K562 (cell line): Measurements from ENCODE around the gene FOXL2NB. TPM values are rescaled to one million over a fixed set of nuclear protein-coding genes. Genes with fewer than 3 reads are reported as not detected.
A peak's percentile ranks its signal among the peaks of the same experiment; 100 is the strongest.

Source experiments
- KHSRP ChIP-seq: fragments of 450-650 bp; IDR thresholded peaks from 2 replicates; pipeline ENCODE4 v1.6.1; 2017
- POLR2G ChIP-seq: fragments of 200-400 bp; formaldehyde crosslinking; IDR thresholded peaks from 2 replicates; pipeline ENCODE4 v1.6.1; 2017; ENCODE audit warnings: low read depth, mild to moderate bottlenecking, antibody characterized with exemption, low read length, moderate library complexity
- RBM14 ChIP-seq: fragments of 200-400 bp; formaldehyde crosslinking; IDR thresholded peaks from 2 replicates; pipeline ENCODE4 v1.6.1; 2018; ENCODE audit warnings: low read depth, mild to moderate bottlenecking, low read length, moderate library complexity, borderline replicate concordance; ENCODE audit not compliant: insufficient read depth
- REST ChIP-seq, 2 experiments: fragments of 450-650 bp; formaldehyde crosslinking in 1 of 2; IDR thresholded peaks; 2 replicates each; pipeline versions ENCODE4 v1.4.0 to v1.6.1; 2014 to 2020; ENCODE audit warnings: mild to moderate bottlenecking in 2 of 2, borderline replicate concordance in 1 of 2, low read depth in 1 of 2
- SP2 ChIP-seq: IDR thresholded peaks from 2 replicates; pipeline ENCODE4 v1.6.1; 2011; ENCODE audit warnings: mild to moderate bottlenecking, low read depth, low read length, moderate library complexity; ENCODE audit not compliant: poor library complexity, severe bottlenecking; ENCODE audit errors: extremely low read depth
- ZKSCAN1 ChIP-seq: fragments of 150-350 bp; IDR thresholded peaks from 2 replicates; pipeline ENCODE4 v1.6.1; 2016; ENCODE audit warnings: low read depth, low read length
- polyA plus RNA-seq, 8 experiments: library from polyadenylated mRNA; depleted of rRNA in 4 of 8; stranded (reverse) in 5 of 8; unstranded in 3 of 8; fragments of >200 nt; fragmentation: Nextera tagmentation in 2 of 8; fragmentation: Illumina TruSeq in 1 of 8; extraction: Ambion mirVana in 2 of 8; extraction: Trizol in 1 of 8; gene quantifications; 2 replicates each; pipeline versions ENCODE4 v1.2.1 to v1.2.3, GENCODE V29; 2011 to 2014; ENCODE audit warnings: inconsistent platforms in 1 of 8, missing spikeins in 1 of 8
- total RNA-seq, 7 experiments: library from RNA; depleted of rRNA in 6 of 7; stranded (reverse); fragments of >200 nt in 6 of 7; fragmentation: Illumina TruSeq in 2 of 7; extraction: Trizol in 2 of 7; gene quantifications; 2 replicates each; pipeline versions ENCODE4 v1.2.1 to v1.2.3, GENCODE V29; 2011 to 2021; ENCODE audit warnings: low replicate concordance in 1 of 7
- TF ChIP-seq, protein P1 (sequence below): fragments of 250-450 bp; sonication (Bioruptor Pico); IDR thresholded peaks from 2 replicates; pipeline ENCODE4 v1.4.0; 2020
- TF ChIP-seq, protein P2 (sequence below), 2 experiments: IDR thresholded peaks; 2 replicates each; pipeline ENCODE4 v1.6.1; 2011; ENCODE audit warnings: borderline replicate concordance in 1 of 2, control low read depth in 1 of 2, low read depth in 1 of 2, low read length in 1 of 2, mild to moderate bottlenecking in 1 of 2, mixed read lengths in 1 of 2, moderate library complexity in 1 of 2; ENCODE audit not compliant: insufficient read depth in 1 of 2, insufficient read length in 1 of 2, poor library complexity in 1 of 2, severe bottlenecking in 1 of 2; ENCODE audit errors: extremely low read depth in 1 of 2

Gene FOXL2NB
- total and polyA plus RNA-seq, 9 of the 15 experiments (the other 6 are each of a cell fraction or from before 2014, with no cell fraction given): 0.71 to 17.4 (median 9.0) TPM

DNA sequence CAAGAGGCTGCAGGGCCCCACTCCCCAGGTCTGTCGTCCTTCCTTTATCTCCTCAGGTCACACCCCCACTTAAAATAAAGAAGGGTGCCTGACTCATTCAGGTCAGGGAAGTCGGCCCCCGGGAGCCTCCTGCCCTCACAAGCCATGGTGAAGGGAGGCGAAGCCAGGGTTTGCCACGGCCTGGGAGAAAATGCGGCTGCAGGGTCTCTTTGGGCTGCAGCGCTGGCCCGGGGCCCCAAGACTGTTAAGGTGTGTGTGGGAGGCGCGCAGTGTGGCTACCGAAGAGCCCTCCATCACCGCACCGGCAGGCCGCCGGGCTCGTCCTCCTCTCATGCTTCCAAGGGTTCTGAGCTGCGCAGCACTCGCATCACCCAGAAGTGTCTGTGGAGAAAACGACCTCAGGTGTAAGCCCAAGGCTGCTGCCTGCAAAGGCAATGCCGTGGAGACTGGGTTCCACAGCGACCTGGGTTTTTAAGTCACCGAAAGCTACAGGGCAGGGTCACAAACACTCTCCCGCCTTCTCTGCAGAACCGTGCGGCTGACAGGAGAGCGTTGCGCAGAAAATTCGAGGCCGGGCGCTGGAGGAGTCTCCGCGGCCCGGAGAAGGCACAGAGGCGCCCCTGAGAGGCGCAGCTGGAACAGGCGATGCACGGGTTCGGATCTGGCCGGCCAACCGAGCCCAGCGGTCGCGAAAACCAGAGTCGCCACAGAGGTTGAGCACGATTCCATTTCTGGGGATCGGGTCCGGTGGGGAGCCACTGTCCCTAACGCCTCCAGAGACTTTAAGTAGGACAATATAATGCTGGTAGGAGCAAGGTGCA lies 8.8 kb upstream of the FOXL2NB start (continued):
- TF ChIP-seq, protein P1, sequence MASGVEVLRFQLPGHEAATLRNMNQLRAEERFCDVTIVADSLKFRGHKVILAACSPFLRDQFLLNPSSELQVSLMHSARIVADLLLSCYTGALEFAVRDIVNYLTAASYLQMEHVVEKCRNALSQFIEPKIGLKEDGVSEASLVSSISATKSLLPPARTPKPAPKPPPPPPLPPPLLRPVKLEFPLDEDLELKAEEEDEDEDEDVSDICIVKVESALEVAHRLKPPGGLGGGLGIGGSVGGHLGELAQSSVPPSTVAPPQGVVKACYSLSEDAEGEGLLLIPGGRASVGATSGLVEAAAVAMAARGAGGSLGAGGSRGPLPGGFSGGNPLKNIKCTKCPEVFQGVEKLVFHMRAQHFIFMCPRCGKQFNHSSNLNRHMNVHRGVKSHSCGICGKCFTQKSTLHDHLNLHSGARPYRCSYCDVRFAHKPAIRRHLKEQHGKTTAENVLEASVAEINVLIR (CRISPR knock-in tag): no peak
- TF ChIP-seq, protein P2, sequence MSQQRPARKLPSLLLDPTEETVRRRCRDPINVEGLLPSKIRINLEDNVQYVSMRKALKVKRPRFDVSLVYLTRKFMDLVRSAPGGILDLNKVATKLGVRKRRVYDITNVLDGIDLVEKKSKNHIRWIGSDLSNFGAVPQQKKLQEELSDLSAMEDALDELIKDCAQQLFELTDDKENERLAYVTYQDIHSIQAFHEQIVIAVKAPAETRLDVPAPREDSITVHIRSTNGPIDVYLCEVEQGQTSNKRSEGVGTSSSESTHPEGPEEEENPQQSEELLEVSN (IDR thresholded peaks at IDR 0.05; ENCODE audit: borderline replicate concordance in 1 of 2, extremely low read depth in 1 of 2, insufficient read depth in 1 of 2, insufficient read length in 1 of 2, low read depth in 1 of 2, low read length in 1 of 2, poor library complexity in 1 of 2, severe bottlenecking in 1 of 2): peak in 1 of 2 experiments; percentile 73
- TF ChIP-seq KHSRP (no peak), RBM14 (0 out of 2 replicates have a peak, but pooled peaks have one; percentile 60), SP2 (no peak), REST (IDR thresholded peaks at IDR 0.05; ENCODE audit: borderline replicate concordance) (no peak), REST (CRISPR knock-in tag; IDR thresholded peaks at IDR 0.05; ENCODE audit: low read depth) (no peak), POLR2G (peak; percentile 50), ZKSCAN1 (peak; percentile 80)
